ENCODE data around the gene MED12. TPM values are rescaled to one million over a fixed set of nuclear protein-coding genes. Genes with fewer than 3 reads are reported as not detected.

The MED12 gene
- total and polyA plus RNA-seq, 2 donors (not counting 1 experiment from before 2014, with no cell fraction given), result 34.1 to 123 TPM

DNA sequence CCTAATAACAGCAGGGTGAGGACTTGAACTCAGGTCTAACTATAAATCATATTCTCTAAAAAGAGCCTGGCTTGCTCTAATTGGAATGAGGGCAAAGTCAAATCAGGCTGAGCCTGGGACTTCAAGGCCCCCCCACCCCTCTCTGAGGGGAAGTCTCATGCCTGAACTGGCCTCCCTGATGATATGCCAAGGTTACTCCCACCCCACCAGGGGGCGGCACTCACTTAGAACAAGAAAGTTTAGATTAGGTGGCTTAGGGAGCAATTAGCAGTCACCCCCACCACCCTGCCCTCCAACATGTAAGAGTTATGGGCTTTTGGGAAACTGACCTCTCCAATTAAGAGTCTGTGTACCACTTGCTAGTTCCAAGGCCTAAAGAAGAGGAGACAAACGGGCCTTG, 20.1 kb upstream of the MED12 start:
- WGBS (ENCODE audit: insufficient coverage), result no CpG with 5 or more reads among the region's 2 CpGs
- H3K4me3 Mint-ChIP-seq, result no peak overlapping the region
- CTCF ChIA-PET, result interaction anchor here (1.0 to 2.8 kb wide), 5 partner anchors 20 to 83 kb away, joined by 3 to 33 read pairs (median 7); partner anchors contain the start of gene MED12

DNA sequence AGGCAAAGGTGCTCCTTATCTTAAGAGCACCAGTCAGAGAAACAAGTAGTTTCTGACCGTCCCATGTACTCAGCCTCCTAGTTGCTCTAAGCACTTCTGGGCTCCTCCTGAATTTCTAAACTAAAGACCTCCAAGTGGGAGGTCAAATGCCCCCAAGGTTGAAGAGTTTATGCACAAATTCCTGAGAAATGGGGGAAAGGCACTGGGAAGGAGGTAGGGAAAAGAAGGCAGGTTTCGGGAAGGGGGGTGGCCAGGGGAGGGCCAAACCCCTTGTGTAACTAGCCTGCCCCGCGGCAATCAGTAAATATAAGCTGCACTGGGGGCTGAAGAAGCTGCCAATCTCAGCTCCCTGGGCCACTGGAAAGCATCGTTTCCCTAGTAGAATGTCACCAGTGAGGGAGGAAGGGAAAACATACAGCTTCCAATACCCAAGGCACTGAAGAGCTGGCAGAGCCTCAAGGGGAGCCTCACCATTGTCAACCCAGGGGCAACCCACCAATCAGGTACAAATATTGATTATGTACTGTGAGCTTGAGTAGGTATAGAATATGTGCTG, 19.4 kb upstream of the MED12 start:
- CTCF ChIA-PET, result interaction anchor here (1.2 to 5.2 kb wide), 4 partner anchors 13 to 78 kb away, joined by 3 to 78 read pairs (median 28); partner anchors contain the start of genes IL2RG and MED12
- Histone ChIP-seq H4K20me1 (ENCODE audit: control insufficient read depth, insufficient read depth, low read length, poor library complexity, severe bottlenecking) (no peaks in the 10 kb centered on the region), H2AFZ (ENCODE audit: insufficient read depth, low read depth, low read length, poor library complexity, severe bottlenecking) (no peak overlapping the region), H3K36me3 (replicated peaks in 1 of 2; ENCODE audit: control extremely low read depth in 1 of 2, control insufficient read depth in 1 of 2, extremely low read depth in 1 of 2, insufficient read depth in 2 of 2, low read length in 1 of 2) (no peaks in the 10 kb centered on the region), H3K4me2 (replicated peaks; ENCODE audit: low read depth, low read length, poor library complexity, severe bottlenecking) (no peak overlapping the region), H3K9ac (ENCODE audit: low read length) (no peak overlapping the region), H3K4me3 (ENCODE audit: control extremely low read depth in 1 of 5, extremely low read depth in 1 of 5, insufficient read depth in 1 of 5, low read depth in 2 of 5, low read length in 4 of 5) (no peak overlapping the region), H3K9me3 (ENCODE audit: control extremely low read depth in 1 of 3, control insufficient read depth in 2 of 3, insufficient read depth in 1 of 3, low read length in 2 of 3) (no peaks in the 10 kb centered on the region), H3K79me2 (ENCODE audit: control insufficient read depth, insufficient read depth, low read length) (peaks cover 13% of the 10 kb centered on the region), H3K27me3 (replicated peaks in 1 of 4; ENCODE audit: control extremely low read depth in 1 of 4, control insufficient read depth in 3 of 4, insufficient read depth in 4 of 4, low read length in 3 of 4) (no peaks in the 10 kb centered on the region), H3K4me1 (ENCODE audit: control insufficient read depth in 2 of 2, insufficient read depth in 2 of 2, low read length in 2 of 2) (peaks cover 27 to 42% of the 10 kb centered on the region in 2 donors), H3K27ac (ENCODE audit: low read length in 2 of 2) (no peak overlapping the region)
- H3K9me3 Mint-ChIP-seq (ENCODE audit: insufficient read depth), result no peaks in the 10 kb centered on the region
- peaks cover 46% of the 10 kb centered on the region for H3K4me1 Mint-ChIP-seq
- WGBS (ENCODE audit: insufficient coverage), result 93% methylated on average over 3 of the region's 5 CpGs
- POLR2A ChIA-PET, result interaction anchor here (0.7 kb wide), 1 partner anchor 13 kb away, joined by 3 read pairs; the partner anchor contains the start of gene IL2RG
- DNase-seq (no peak), ATAC-seq (ENCODE audit: low read depth) (no peak)
- no peak overlapping the region for H3K27ac Mint-ChIP-seq
- intact Hi-C loops (cut with micrococcal nuclease), result loop anchor here (1.0 to 10.0 kb wide), 5 partner anchors 12 to 156 kb away; partner anchors contain the start of genes IL2RG and ZMYM3
- no peak overlapping the region for H3K4me3 Mint-ChIP-seq
- no peak for TF ChIP-seq EZH2 (IDR thresholded peaks at IDR 0.05; ENCODE audit: borderline replicate concordance, insufficient read depth, low read depth, low read length, poor library complexity, severe bottlenecking)
- TF ChIP-seq, protein P1, sequence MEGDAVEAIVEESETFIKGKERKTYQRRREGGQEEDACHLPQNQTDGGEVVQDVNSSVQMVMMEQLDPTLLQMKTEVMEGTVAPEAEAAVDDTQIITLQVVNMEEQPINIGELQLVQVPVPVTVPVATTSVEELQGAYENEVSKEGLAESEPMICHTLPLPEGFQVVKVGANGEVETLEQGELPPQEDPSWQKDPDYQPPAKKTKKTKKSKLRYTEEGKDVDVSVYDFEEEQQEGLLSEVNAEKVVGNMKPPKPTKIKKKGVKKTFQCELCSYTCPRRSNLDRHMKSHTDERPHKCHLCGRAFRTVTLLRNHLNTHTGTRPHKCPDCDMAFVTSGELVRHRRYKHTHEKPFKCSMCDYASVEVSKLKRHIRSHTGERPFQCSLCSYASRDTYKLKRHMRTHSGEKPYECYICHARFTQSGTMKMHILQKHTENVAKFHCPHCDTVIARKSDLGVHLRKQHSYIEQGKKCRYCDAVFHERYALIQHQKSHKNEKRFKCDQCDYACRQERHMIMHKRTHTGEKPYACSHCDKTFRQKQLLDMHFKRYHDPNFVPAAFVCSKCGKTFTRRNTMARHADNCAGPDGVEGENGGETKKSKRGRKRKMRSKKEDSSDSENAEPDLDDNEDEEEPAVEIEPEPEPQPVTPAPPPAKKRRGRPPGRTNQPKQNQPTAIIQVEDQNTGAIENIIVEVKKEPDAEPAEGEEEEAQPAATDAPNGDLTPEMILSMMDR (IDR thresholded peaks at IDR 0.05), result no peak
- H3K27me3 Mint-ChIP-seq, result no peaks in the 10 kb centered on the region

More for the DNA sequence above, 20.1 kb upstream of the MED12 start:
- intact Hi-C loops (cut with micrococcal nuclease), result loop anchor here (1.0 to 10.0 kb wide), 5 partner anchors 13 to 156 kb away; partner anchors contain the start of genes IL2RG and ZMYM3
- POLR2A ChIA-PET, result interaction anchor here (0.8 kb wide), 1 partner anchor 13 kb away, joined by 3 read pairs; no protein-coding TSS in a partner anchor
- Mint-ChIP-seq H3K27me3 (no peaks in the 10 kb centered on the region), H3K9me3 (ENCODE audit: insufficient read depth) (no peaks in the 10 kb centered on the region), H3K27ac (peak overlapping the region; percentile 59), H3K4me1 (peaks cover 39% of the 10 kb centered on the region)
- ATAC-seq (ENCODE audit: low read depth) (peak; percentile 43), DNase-seq (peak; percentile 81)
- Histone ChIP-seq H4K20me1 (ENCODE audit: control insufficient read depth, insufficient read depth, low read length, poor library complexity, severe bottlenecking) (no peaks in the 10 kb centered on the region), H3K9ac (ENCODE audit: low read length) (no peak overlapping the region), H3K4me1 (ENCODE audit: control insufficient read depth in 2 of 2, insufficient read depth in 2 of 2, low read length in 2 of 2) (peaks cover 20 to 35% of the 10 kb centered on the region in 2 donors), H3K36me3 (replicated peaks in 1 of 2; ENCODE audit: control extremely low read depth in 1 of 2, control insufficient read depth in 1 of 2, extremely low read depth in 1 of 2, insufficient read depth in 2 of 2, low read length in 1 of 2) (no peaks in the 10 kb centered on the region), H2AFZ (ENCODE audit: insufficient read depth, low read depth, low read length, poor library complexity, severe bottlenecking) (no peak overlapping the region), H3K27me3 (replicated peaks in 1 of 4; ENCODE audit: control extremely low read depth in 1 of 4, control insufficient read depth in 3 of 4, insufficient read depth in 4 of 4, low read length in 3 of 4) (no peaks in the 10 kb centered on the region), H3K9me3 (ENCODE audit: control extremely low read depth in 1 of 3, control insufficient read depth in 2 of 3, insufficient read depth in 1 of 3, low read length in 2 of 3) (no peaks in the 10 kb centered on the region), H3K4me2 (replicated peaks; ENCODE audit: low read depth, low read length, poor library complexity, severe bottlenecking) (no peak overlapping the region), H3K79me2 (ENCODE audit: control insufficient read depth, insufficient read depth, low read length) (peaks cover 13% of the 10 kb centered on the region), H3K27ac (ENCODE audit: low read length in 2 of 2) (no peak overlapping the region), H3K4me3 (ENCODE audit: control extremely low read depth in 1 of 5, extremely low read depth in 1 of 5, insufficient read depth in 1 of 5, low read depth in 2 of 5, low read length in 4 of 5) (no peak overlapping the region)
- no peak for TF ChIP-seq EZH2 (IDR thresholded peaks at IDR 0.05; ENCODE audit: borderline replicate concordance, insufficient read depth, low read depth, low read length, poor library complexity, severe bottlenecking)
- TF ChIP-seq, protein P1 (IDR thresholded peaks at IDR 0.05), result peak; percentile 67

Data from B cell (primary cell).